Adrenal gland (tissue), 5 donors: ENCODE data around the gene FARP1.

Source experiments
- CTCF ChIP-seq, 6 experiments: fragments of 450-650 bp in 4 of 6; fragments of 200-600 bp in 2 of 6; sonication (generic) in 1 of 6; IDR thresholded peaks; 1 replicate in 5 of 6; 2 replicates in 1 of 6; pipeline versions ENCODE4 v1.5.1 to v1.8.0; 2016 to 2021; ENCODE audit warnings: antibody characterized with exemption in 6 of 6, mild to moderate bottlenecking in 2 of 6, moderate library complexity in 1 of 6
- POLR2A ChIP-seq, 2 donors: fragments of 450-650 bp; IDR thresholded peaks; one replicate each; pipeline ENCODE4 v1.6.1; 2017; ENCODE audit warnings: antibody characterized with exemption in 2 of 2, mild to moderate bottlenecking in 2 of 2, moderate library complexity in 1 of 2
- donor health status: DM: no; HTN: no; CAD: no.

GRCh38 chr13:98493042-98493712 lies 350.3 kb downstream of the FARP1 start:
- TF ChIP-seq POLR2A (IDR thresholded peaks at IDR 0.05) (no peak), CTCF (IDR thresholded peaks at IDR 0.05) (no peak)
